Epithelial cell of esophagus (primary cell): ENCODE data around the gene WDR81.
"Not testable (repeated sequence)": the region's sequence is repeated elsewhere in the genome, so short reads cannot be mapped to it uniquely, and the experiment has no call there.

Source experiments
- DNase-seq: peaks from one replicate; pipeline ENCODE4 v3.0.0; 2010; ENCODE audit warnings: low read depth
- H3K4me3 ChIP-seq: 2 replicates; pipeline ENCODE4 v1.5.1; 2011; ENCODE audit warnings: mild to moderate bottlenecking, low read length, control low read depth
- TF ChIP-seq, protein P1 (sequence below): IDR thresholded peaks from 2 replicates; pipeline ENCODE4 v1.5.1; 2011; ENCODE audit warnings: low read depth, mild to moderate bottlenecking, low read length, control low read depth, inconsistent platforms; ENCODE audit not compliant: insufficient read depth; ENCODE audit errors: missing control alignments

WDR81 gene

DNA sequence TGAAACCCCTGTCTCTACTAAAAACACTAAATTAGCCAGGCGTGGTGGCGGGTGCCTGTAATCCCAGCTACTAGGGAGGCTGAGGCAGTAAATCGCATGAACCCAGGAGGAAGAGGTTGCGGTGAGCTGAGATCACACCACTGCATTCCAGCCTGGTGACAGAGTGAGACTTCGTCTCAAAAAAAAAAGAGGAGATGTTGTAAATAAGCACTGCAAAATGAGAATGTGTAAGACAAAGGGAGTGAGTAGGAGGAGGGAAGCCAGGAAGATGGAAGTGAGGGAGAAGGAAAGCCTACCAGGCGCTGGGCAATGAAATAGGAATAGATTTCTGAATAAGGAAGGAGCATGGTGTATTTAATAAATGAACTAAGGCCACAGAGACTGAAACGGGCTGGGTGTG is 31.2 kb upstream of the WDR81 start:
- H3K4me3 ChIP-seq, result no peak overlapping the region
- TF ChIP-seq, protein P1, sequence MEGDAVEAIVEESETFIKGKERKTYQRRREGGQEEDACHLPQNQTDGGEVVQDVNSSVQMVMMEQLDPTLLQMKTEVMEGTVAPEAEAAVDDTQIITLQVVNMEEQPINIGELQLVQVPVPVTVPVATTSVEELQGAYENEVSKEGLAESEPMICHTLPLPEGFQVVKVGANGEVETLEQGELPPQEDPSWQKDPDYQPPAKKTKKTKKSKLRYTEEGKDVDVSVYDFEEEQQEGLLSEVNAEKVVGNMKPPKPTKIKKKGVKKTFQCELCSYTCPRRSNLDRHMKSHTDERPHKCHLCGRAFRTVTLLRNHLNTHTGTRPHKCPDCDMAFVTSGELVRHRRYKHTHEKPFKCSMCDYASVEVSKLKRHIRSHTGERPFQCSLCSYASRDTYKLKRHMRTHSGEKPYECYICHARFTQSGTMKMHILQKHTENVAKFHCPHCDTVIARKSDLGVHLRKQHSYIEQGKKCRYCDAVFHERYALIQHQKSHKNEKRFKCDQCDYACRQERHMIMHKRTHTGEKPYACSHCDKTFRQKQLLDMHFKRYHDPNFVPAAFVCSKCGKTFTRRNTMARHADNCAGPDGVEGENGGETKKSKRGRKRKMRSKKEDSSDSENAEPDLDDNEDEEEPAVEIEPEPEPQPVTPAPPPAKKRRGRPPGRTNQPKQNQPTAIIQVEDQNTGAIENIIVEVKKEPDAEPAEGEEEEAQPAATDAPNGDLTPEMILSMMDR, result no peak
- peak; percentile 31 for DNase-seq

DNA sequence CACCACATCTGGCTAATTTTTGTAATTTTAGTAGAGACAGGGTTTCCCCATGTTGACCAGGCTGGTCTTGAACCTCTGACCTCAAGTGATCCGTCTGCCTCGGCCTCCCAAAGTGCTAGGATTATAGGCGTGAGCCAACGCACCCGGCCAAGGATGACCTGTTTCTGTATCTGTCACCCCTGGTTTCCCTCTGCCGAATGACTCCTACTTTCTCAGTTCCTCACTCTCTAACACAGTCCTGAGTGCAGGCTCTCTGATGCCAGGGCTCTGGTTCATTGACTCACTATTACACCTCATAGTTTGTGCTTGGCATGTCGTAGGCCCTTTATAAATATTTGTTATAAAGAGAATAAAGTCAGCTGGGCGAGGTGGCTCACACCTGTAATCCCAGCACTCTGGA is 29.1 kb upstream of the WDR81 start:
- TF ChIP-seq, protein P1, result no peak
- DNase-seq, result no peak
- no peak overlapping the region for H3K4me3 ChIP-seq

GRCh38 chr17:1697681-1698080 is 26.8 kb upstream of the WDR81 start:
- no peak overlapping the region for H3K4me3 ChIP-seq
- TF ChIP-seq, protein P1, result no peak
- no peak for DNase-seq

DNA sequence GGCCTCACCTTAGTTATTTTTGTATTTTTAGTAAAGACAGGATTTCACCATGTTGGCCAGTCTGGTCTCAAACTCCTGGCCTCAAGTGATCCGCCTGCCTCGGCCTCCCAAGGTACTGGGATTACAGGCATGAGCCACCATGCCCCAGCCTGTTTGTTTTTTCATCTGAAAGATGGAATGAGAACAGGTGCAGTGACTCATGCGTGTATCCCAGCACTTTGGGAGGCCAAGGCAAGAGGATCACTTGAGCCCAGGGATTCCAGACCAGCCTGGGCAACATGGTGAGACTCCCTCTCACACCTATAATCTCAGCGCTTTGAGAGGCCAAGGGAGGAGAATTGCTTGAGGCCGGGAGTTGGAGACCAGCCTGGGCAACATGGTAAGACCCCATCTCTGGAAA is 24.6 kb upstream of the WDR81 start:
- not testable (repeated sequence) for H3K4me3 ChIP-seq, DNase-seq

GRCh38 chr17:1703063-1703462 is 21.4 kb upstream of the WDR81 start:
- DNase-seq, result no peak

DNA sequence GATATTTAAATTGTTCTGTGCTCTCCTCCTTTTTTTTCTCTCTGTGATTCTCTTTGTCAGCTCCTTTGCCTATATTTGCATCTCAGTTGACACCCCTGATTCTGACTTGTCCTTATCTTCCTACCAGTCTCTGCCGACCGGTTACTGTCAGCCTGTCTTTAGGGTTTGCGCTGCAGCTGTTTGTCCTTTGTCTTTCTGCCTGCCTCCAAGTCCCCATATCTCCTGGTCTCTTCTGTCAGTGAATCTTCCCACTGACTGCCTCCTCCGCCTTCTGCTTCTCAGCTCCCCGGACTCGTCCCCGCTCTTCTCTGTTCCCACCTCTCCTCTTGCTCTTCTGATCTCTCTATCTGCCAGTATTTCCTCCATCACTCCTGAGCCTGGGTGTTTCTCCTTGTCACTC is 19.5 kb upstream of the WDR81 start:
- TF ChIP-seq, protein P1, result no peak
- no peak for DNase-seq
- H3K4me3 ChIP-seq, result no peak overlapping the region

More at GRCh38 chr17:1703063-1703462, 21.4 kb upstream of the WDR81 start:
- TF ChIP-seq, protein P1, result no peak
- H3K4me3 ChIP-seq, result no peak overlapping the region

DNA sequence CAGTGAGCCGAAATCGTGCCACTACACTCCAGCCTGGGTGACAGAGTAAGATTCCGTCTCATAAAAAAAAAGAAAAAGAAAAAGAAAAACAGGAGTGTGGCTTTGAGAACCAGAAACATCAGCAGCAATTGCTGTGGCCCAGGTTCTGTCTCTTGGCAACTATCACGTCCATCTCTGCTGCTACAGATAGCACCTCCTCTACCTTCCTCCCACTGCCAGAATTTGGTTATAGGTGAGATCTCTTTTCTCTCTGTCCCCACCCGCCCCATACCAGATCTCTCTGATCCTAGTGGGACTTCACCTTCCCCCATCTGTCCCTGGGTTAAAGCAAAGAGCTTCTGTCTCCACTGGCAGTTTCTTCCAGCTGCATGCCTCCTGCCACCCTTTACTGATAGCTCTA is 17.4 kb upstream of the WDR81 start:
- TF ChIP-seq, protein P1, result no peak
- no peak for DNase-seq

DNA sequence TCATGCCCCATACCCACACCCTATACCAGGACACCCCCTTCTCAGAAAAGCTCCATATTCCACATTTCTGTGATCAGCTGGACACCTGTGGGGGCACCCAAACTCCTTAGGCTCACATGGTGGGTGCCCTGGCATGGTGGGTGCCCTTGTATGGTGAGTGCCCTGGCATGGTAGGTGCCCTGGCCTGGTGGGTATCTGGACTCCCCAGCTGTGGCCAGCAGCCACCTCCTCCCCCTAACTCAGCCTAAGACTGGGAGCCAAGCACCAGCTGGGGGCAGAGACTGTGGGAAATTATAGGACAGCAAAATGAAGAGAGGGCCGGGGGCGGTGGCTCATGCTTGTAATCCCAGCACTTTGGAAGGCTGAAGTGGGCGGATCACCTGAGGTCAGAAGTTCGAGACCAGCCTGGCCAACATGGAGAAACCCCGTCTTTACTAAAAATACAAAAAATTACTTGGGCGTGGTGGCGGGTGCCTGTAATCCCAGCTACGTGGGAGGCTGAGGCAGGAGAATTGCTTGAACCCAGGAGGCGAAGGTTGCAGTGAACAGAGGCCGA is 15.6 kb upstream of the WDR81 start:
- H3K4me3 ChIP-seq, DNase-seq: not testable (repeated sequence)

More for the DNA sequence above, 17.4 kb upstream of the WDR81 start:
- H3K4me3 ChIP-seq, result no peak overlapping the region
